ENCODE measurements around the gene IBA57. TPM values are rescaled to one million over a fixed set of nuclear protein-coding genes. Genes with fewer than 3 reads are reported as not detected.
"Not testable (repeated sequence)": the region's sequence is repeated elsewhere in the genome, so short reads cannot be mapped to it uniquely, and the experiment has no call there.

IBA57 gene
- total RNA-seq, 2 donors from 2014 or later: 3.5 to 12.2 TPM

DNA sequence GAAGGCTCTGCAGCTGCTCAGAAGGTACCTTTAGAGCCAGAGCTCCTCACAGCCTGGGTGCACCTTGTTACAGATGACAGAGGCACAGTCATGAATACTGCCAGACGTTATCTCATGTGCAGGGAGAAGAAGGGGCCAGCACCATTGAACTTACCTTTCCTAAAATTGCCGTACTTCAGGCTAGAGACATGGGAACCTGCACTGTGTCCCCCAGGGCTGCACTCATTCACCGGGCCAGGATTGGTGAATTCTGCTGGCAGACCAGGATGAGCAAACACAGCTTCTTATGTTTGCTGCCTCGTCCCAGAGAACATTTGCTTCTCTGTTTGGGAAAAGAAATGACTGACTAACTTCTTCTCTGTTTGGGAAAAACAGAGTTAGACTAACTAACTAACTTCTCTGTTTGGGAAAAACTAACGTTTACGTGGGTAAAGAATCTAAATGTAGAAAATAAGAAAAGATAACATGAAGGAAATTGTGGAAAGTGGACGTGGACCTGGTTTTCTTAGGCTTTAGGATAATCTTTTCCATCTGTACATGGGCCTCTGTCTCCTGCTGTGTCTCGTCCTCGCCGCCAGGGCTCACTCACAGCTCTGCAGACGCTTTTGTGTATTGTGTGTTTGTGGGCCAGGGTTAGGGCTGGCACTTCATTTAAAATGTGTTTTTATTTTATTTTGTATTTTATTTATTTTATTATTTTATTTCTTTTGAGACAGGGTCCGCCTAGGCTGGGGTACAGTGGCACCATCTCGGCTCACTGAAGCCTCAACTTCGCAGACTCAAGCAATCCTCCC lies 52.1 kb downstream of the IBA57 start:
- Histone ChIP-seq H3K27ac (no peak overlapping the region), H3K9me3 (no peaks in the 10 kb centered on the region), H3K36me3 (no peaks in the 10 kb centered on the region), H3K27me3 (replicated peaks; ENCODE audit: insufficient read depth) (no peaks in the 10 kb centered on the region), H3K4me3 (no peak overlapping the region), H3K4me1 (ENCODE audit: control insufficient read depth in 1 of 2, low read depth in 2 of 2) (peaks cover 2 to 5% of the 10 kb centered on the region in 2 donors)
- ATAC-seq (ENCODE audit: insufficient number of reproducible peaks, low FRiP score, low read depth) (no peak), DNase-seq (ENCODE audit: low spot score) (no peak)
- no peak for TF ChIP-seq CTCF (IDR thresholded peaks at IDR 0.05)

DNA sequence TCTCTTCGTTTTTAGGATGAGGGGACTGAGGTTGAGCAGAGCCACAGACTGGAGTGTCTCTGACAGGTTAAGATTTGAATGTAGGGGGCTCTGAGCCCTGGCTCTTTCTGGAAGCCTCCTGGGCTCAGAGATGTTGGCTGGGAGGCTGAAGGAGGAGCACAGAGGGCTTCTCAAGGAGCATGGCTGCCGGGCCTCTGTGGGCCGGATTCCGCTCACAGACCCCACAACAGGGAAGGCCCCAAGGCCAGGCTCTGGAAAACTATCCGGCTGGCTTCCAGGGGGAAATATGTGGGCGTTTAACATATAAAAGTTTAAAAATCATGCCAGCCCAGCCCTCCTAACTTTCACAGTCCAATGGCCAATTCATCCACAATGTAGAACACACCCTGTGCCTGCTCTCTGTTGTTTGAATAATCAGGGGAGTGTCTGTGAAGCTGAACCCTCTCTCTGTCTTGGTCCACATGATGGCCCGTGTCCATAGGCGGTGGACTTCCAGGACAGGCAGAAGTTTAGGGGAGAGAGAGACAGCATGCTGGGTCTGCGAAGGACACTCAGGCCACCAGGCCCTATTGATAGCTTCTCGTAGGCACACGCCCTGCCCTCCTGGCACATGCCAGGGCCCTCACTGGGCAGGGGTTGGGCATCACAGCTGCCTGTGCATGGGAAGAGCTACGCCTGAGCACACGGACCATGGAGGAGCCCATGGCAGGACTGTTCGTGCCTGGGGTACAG lies 53.1 kb downstream of the IBA57 start:
- DNase-seq (ENCODE audit: low spot score): no peak
- H3K4me3 ChIP-seq: no peak overlapping the region
- no peaks in the 10 kb centered on the region for H3K9me3 ChIP-seq
- ATAC-seq (ENCODE audit: insufficient number of reproducible peaks, low FRiP score, low read depth): no peak
- no peaks in the 10 kb centered on the region for H3K4me1 ChIP-seq (ENCODE audit: control insufficient read depth in 1 of 2, low read depth in 2 of 2)
- H3K36me3 ChIP-seq: no peaks in the 10 kb centered on the region
- no peak overlapping the region for H3K27ac ChIP-seq
- no peak for TF ChIP-seq CTCF (IDR thresholded peaks at IDR 0.05)
- no peaks in the 10 kb centered on the region for H3K27me3 ChIP-seq (replicated peaks; ENCODE audit: insufficient read depth)

DNA sequence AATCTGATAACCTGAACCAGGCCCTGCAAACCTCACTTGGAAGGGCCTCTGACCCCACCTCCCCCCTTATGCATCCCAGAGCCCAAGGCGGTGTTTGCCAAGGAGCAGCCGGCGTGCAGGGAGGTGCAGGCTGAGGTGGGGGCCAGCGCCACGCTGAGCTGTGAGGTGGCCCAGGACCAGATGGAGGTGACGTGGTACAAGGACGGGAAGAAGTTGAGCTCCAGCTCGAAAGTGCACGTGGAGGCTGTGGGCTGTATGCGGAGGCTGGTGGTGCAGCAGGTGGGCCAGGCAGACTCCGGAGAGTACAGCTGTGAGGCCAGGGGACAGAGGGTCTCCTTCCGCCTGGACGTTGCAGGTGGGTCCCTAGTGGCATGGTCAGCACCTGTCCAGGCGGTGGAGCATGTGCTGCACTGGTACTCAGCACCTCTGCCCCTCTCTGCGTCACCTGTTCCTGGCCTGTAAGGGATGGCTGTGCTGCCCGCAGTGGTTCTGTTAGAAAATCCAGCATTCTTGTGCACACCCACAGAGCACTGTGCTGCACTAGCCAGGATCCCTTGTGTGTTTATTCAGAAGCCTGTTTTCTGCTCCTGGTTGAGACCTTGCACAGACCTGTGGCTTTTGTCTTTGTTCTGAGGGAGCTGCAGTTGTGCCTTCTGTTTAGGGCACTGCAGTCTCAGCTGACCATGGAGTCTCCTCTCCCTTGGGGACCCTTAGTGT lies 53.8 kb downstream of the IBA57 start:
- no peaks in the 10 kb centered on the region for H3K4me1 ChIP-seq (ENCODE audit: control insufficient read depth in 1 of 2, low read depth in 2 of 2)
- no peak for TF ChIP-seq CTCF (IDR thresholded peaks at IDR 0.05)
- no peaks in the 10 kb centered on the region for H3K27me3 ChIP-seq (replicated peaks; ENCODE audit: insufficient read depth)
- no peak for ATAC-seq (ENCODE audit: insufficient number of reproducible peaks, low FRiP score, low read depth)
- H3K27ac ChIP-seq: no peak overlapping the region
- no peaks in the 10 kb centered on the region for H3K36me3 ChIP-seq
- H3K4me3 ChIP-seq: no peak overlapping the region
- peaks cover 5% of the 10 kb centered on the region for H3K9me3 ChIP-seq
- no peak for DNase-seq (ENCODE audit: low spot score)

GRCh38 chr1:228219962-228220780 lies 54.6 kb downstream of the IBA57 start:
- Histone ChIP-seq H3K4me1 (ENCODE audit: control insufficient read depth in 1 of 2, low read depth in 2 of 2) (no peaks in the 10 kb centered on the region), H3K4me3 (no peak overlapping the region), H3K9me3 (peaks cover 11% of the 10 kb centered on the region), H3K36me3 (no peaks in the 10 kb centered on the region), H3K27ac (no peak overlapping the region), H3K27me3 (replicated peaks; ENCODE audit: insufficient read depth) (no peaks in the 10 kb centered on the region)
- TF ChIP-seq CTCF (IDR thresholded peaks at IDR 0.05): no peak
- ATAC-seq (ENCODE audit: insufficient number of reproducible peaks, low FRiP score, low read depth) (no peak), DNase-seq (ENCODE audit: low spot score) (no peak)

DNA sequence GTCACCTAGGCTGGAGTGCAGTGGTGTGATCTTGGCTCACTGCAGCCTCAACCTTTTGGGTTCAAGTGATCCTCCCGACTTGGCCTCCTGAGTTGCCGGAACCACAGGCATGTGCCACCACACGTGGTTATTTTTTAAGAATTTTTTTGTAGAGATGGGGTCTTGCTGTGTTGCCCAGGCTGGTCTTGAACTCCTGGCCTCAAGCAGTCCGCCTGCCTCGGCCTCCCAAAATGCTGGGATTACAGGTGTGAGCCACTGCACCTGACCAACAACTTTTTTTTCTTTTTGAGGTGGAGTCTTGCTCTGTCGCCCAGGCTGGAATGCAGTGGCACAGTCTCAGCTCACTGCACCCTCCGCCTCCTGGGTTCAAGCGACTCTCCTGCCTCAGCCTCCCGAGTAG lies 55.5 kb downstream of the IBA57 start:
- H3K27me3 ChIP-seq (replicated peaks; ENCODE audit: insufficient read depth); H3K4me3 ChIP-seq; ATAC-seq (ENCODE audit: insufficient number of reproducible peaks, low FRiP score, low read depth); H3K36me3 ChIP-seq; H3K4me1 ChIP-seq (ENCODE audit: control insufficient read depth in 1 of 2, low read depth in 2 of 2); H3K27ac ChIP-seq; DNase-seq (ENCODE audit: low spot score): not testable (repeated sequence)
- H3K9me3 ChIP-seq: peaks cover 14% of the 10 kb centered on the region

All from thoracic aorta (tissue), 2 donors.